GM12801 (cell line): ENCODE results near the gene KRTAP10-2.

Experiments used
- CTCF ChIP-seq: IDR thresholded peaks from one replicate; pipeline ENCODE4 v1.5.1; 2011; ENCODE audit warnings: control low read depth; ENCODE audit not compliant: insufficient read length; ENCODE audit errors: extremely low read depth

The KRTAP10-2 gene

GRCh38 chr21:44511938-44512275, 39.4 kb downstream of the KRTAP10-2 start:
- TF ChIP-seq CTCF: no peak

GRCh38 chr21:44511219-44511937, 39.9 kb downstream of the KRTAP10-2 start:
- TF ChIP-seq CTCF: no peak

- TF ChIP-seq CTCF: no peak
Observed at GRCh38 chr21:44510508-44511218, 40.6 kb downstream of the KRTAP10-2 start.

GRCh38 chr21:44510109-44510507, 41.2 kb downstream of the KRTAP10-2 start:
- no peak for TF ChIP-seq CTCF

DNA sequence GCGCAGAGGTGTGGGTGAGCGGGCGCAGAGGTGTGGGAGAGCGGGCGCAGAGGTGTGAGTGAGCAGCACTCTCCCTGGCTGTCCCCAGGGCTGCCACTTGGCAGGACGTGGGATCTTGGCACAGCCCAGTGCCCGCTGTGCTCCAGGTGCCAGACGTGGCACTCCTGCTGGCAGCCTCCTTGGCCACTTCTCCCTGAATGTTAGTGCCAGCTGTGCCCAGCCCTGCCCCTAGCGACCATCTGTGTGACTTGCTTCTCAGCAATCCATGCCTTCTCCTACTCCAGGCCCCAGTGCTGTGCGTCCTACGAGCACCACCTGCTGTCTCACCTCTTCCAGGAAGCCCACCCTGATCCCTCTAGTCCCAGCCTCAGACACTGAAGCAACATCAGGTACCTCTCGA, 41.8 kb downstream of the KRTAP10-2 start:
- TF ChIP-seq CTCF: no peak

DNA sequence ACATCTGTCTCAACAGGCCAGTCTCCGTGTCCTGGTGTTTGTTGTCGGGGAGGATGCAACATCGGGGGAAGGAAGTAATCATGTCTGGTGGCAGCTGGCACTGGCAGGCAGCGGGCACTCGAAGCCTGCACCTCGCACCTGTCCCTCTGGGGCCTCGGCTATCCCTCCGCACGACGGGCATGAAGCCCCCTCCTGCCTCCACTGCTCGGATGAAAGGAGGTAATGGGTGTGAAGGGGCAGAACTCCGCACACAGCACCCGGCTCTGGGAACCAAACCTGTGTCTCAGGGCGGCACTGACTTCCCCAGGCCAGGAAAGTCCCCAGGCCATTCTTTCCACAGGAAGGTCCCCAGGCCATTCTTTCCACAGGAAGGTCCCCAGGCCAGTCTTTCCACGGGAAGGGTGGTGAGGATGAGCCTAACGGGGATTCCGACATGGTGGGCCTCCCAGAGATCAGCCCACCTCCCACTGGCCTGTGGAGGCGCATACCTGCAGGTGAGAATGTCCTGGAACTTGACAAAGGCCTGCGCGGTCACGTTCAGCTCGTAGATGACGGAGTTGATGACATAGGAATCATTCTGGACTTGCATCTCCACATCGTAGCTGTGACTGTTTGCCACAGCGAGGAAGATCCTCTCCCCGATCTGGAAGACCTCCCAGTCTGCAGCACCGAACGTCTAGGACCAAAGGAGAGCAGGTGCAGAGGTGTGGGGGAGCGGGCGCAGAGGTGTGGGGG, 42.4 kb downstream of the KRTAP10-2 start:
- no peak for TF ChIP-seq CTCF

DNA sequence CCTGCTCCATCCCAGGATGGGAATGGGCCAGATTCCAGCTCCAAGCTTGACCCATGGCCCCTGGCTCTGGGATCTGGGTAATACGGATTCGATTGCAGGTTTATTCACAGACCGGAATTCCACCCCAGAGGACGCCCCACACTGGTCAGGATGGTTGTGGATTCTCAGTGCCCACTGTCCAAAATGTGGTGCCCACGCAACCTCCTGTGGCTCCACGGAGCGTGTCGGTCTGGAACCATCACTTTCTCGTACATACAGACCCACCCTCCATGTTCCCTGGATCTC, 42.9 kb downstream of the KRTAP10-2 start:
- no peak for TF ChIP-seq CTCF
